Amniotic epithelial cell (primary cell): ENCODE results near the gene PIGU.
"Not testable (repeated sequence)": the region's sequence is repeated elsewhere in the genome, so short reads cannot be mapped to it uniquely, and the experiment has no call there.

Experiments used
- DNase-seq: peaks from one replicate; pipeline ENCODE4 v3.0.0-alpha.2; 2010; ENCODE audit warnings: low read depth

Gene PIGU

GRCh38 chr20:34676642-34677373, at the start of gene PIGU:
PIGU (minus strand) TSS chr20:34677092; CDS start chr20:34677085, 7 bp downstream.
- peak; percentile 91 for DNase-seq

GRCh38 chr20:34724172-34724571, 47.3 kb upstream of the PIGU start:
- DNase-seq = no peak

GRCh38 chr20:34722560-34722959, 45.7 kb upstream of the PIGU start:
- peak; percentile 26 for DNase-seq

GRCh38 chr20:34720266-34720665, 43.4 kb upstream of the PIGU start:
- DNase-seq = peak; percentile 34

GRCh38 chr20:34719242-34720017, 42.5 kb upstream of the PIGU start:
- not testable (repeated sequence) for DNase-seq

GRCh38 chr20:34717230-34718095, 40.6 kb upstream of the PIGU start:
- peak; percentile 44 for DNase-seq

GRCh38 chr20:34716921-34717229, 40.0 kb upstream of the PIGU start:
- DNase-seq = no peak

GRCh38 chr20:34715384-34715783, 38.5 kb upstream of the PIGU start:
- DNase-seq = no peak

- DNase-seq = not testable (repeated sequence)
Observed at GRCh38 chr20:34713944-34714515, 37.1 kb upstream of the PIGU start.

- DNase-seq = peak; percentile 100
Observed at GRCh38 chr20:34713194-34713943, 36.5 kb upstream of the PIGU start.

GRCh38 chr20:34712525-34713192, 35.8 kb upstream of the PIGU start:
- peak; percentile 19 for DNase-seq

- DNase-seq = no peak
Observed at GRCh38 chr20:34711813-34712430, 35.0 kb upstream of the PIGU start.

- no peak for DNase-seq
Observed at GRCh38 chr20:34710861-34711574, 34.1 kb upstream of the PIGU start.

- DNase-seq = no peak
Observed at GRCh38 chr20:34710568-34710839, 33.6 kb upstream of the PIGU start.

GRCh38 chr20:34709831-34710567, 33.1 kb upstream of the PIGU start:
- DNase-seq = peak; percentile 50

GRCh38 chr20:34709044-34709830, 32.3 kb upstream of the PIGU start:
- DNase-seq = peak; percentile 90

GRCh38 chr20:34708621-34709043, 31.7 kb upstream of the PIGU start:
- DNase-seq = peak; percentile 40
